Measurements from ENCODE around the gene ILF2.
"Not testable (repeated sequence)": the region's sequence is repeated elsewhere in the genome, so short reads cannot be mapped to it uniquely, and the experiment has no call there.

ILF2 gene

DNA sequence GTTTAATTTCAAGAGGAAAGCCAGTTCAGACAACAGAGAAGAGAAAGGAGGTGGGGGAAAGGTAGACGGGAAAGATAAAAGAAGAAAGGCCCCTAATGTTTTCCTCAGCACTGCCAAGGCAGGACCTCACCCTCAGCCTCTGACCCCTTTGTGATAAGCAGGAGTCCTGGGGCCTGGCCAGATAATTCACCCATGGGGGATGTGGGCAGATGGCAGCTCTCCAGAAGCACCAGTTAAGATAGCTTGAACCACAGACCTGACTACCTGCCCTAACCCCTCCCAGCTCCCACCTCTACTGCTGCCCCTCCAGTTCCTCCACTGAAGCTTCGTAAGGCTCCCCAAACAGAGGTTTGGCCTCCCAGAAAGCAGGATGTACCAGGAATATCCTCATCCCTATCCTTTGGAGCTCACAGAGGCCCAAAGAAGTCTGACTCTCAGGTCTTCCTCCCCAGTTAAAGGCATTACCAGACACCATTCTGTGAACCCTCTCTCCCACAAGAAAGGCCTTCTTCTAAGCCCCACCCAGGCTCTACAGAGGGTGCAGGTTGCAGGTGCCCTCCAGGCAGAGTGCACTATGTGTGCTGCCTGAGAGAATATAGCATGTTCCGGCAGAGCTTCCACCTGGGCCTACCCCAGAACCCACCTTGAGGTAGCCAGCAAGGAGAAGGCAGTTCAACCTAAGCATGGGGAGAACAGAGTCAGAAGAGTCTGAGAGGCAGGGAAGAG, 21.5 kb downstream of the ILF2 start:
- no peak for DNase-seq

DNA sequence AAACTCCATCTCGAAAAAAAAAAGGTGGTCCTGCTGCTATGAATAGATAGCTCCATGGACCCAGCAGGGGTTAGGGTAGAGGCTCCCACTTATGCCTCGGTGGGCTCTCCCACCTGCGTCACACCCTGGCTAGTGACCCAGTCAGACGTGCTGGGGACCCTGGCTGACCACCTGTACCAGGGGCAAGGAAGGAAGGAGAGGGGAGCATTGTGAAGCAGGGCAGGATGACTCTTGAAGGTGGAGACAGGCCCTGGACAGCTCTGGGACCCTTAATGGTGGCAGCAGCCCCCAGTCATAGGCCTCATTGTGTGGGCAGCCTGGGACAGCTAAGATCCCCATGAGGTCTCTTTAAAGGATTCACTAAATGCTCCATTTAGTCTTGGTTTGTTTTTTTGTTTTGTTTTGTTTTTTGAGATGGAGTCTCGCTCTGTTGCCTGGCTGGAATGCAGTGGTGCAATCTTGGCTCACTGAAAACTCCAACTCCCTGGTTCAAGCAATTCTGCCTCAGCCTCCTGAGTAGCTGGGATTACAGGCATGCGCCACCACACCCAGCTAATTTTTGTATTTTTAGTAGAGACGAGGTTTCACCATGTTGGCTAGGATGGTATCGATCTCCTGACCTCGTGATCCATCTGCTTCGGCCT, 22.7 kb downstream of the ILF2 start:
- no peak for DNase-seq

DNA sequence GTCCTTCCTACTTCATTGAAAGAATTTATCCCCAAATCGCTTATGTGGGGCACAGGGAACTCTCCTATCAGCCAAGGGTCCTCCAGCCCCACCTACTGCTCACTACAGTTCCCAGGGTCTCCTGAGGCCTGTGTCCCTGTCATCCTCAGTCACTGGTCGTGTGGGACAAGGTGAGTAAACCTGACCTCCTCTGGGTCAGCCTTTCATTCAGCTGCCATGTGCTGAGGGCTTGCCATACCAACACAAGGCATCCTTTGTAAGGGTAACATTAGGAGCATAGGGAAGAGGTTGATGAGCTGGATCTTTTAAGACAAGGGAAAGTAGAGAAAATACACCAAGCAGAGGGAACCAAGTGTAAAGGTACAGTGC, 23.5 kb downstream of the ILF2 start:
- DNase-seq = no peak

DNA sequence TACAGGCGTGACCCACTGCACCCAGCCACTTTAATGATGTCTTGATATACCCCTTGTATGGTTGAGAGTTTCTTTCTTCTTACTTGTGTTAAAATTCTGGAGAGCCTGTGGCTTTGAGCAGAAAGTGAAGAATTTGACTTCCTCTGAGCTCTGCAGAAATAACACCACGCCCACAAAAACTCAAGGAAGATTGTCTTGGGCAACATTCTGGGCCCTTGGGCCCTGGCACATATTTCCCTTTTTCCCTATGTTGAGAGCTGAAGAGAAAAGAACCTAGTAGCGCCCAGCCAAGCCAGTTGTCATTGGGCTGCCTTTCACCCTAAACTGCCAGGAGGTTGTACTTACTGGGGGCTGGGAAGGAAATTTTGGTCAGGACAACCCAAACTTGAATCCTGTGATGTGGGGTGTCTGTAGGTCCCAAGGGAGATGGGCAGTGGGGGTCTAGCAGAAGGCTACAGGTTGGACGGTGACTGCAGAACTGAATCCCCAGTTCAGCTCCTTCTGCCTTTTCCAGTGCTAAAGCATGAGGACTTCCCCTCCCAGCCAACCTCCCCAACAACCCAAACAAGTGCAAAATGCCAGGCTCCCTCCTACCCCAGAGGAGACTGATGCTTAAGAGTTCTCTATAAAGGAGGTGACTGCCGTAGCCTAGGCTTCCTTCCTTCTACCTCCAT, 24.0 kb downstream of the ILF2 start:
- DNase-seq = no peak

DNA sequence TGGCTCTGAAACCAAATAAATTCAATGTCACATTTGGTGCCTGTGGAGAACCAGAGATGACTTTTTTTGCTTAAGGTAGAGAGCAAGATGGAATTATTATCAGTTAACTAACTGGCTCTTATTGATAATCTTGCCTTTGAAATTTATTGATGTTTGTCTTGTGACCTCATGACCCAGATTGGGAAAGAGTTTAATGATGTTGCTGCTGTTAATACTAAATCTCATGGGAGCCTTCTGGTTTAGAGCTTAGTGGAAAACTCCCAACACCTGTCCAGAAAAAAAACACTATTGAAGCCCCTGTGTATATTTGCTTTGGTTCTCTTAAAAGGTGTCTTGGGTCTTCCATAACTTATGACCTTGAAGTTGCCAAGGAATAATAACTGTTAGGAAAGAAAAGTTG, 27.0 kb downstream of the ILF2 start:
- no peak for DNase-seq

DNA sequence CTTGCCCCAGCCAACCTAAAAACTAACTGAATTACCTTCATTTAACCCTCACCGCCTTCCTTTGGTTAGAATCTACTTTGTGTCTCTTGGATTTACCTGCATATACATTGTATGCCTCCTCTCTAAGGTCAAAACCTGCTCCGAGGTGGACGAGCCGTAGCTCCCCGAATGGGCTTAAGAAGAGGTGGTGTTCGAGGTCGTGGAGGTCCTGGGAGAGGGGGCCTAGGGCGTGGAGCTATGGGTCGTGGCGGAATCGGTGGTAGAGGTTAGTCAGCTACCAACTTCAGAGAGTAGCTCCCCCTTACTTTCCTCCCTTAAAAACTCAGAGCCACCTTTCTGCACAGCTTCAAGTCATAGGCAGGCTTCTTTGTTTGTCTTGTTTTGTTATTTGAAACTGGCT, 27.7 kb downstream of the ILF2 start:
- DNase-seq = no peak

DNA sequence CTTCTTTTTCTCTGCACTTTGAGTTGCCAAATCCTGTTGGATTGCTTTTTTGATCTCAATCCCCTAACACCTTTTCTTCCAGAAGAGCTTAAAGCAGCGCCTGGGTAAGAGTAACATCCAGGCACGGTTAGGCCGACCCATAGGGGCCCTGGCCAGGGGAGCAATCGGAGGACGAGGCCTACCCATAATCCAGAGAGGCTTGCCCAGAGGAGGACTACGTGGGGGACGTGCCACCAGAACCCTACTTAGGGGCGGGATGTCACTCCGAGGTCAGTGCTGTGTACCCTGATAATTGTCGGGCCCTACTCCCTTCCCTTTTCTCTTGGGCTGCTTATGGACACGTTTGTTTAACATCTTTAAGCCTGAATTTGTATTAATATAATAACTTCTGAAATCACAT, 28.6 kb downstream of the ILF2 start:
- no peak for DNase-seq

DNA sequence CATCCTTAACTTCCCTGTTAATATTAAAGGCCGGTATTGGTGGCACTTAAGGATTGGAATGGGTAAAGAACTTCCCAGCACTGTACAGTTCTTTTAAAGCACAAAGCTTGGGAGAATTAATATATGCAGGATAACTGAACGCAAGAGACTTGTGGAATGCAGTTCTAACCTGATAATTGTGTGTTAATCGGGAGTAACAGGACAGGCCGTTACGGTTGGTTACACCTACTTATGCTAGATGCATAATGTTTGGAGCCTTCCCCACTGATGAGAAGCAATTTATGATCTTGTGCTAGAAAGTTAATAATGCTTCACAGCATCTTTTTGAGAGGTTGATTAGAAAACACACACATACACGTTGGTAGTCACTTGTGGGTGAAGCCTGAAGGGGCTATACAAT, 29.9 kb downstream of the ILF2 start:
- no peak for DNase-seq

DNA sequence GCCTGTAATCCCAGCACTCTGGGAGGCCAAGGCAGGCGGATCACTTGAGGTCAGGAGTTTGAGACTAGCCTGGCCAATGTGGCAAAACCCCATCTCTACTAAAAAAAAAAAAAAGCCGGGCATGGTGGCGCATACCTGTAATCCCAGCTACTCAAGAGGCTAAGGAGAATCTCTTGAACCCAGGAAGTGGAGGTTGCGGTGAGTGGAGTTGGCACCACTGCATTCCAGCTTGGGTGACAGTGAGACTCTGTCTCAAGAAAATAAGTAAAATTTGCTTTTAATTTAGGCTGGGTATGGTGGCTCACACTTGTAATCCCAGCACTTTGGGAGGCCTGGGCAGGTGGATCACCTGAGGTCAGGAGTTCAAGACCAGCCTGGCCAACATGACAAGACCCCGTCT, 30.6 kb downstream of the ILF2 start:
- DNase-seq = not testable (repeated sequence)

DNA sequence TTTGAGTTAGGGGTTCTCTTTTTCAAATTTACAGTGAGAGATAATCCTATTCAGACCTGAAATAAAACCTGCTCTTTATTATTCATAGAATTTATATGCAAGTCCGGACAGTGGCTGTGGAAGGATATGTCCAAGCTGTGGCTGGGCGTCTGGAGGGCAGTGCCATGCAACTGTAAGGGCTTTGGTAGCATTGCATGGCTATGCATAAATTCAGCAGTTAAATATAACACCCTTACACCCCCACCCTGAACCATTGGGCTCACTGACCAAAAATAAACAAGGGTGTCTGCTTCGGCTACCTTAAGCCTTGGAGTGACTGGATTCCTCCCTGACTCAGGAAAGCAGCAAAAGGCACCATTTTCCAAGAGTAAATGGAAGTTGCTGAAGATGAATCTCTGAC, 31.5 kb downstream of the ILF2 start:
- DNase-seq = no peak

DNA sequence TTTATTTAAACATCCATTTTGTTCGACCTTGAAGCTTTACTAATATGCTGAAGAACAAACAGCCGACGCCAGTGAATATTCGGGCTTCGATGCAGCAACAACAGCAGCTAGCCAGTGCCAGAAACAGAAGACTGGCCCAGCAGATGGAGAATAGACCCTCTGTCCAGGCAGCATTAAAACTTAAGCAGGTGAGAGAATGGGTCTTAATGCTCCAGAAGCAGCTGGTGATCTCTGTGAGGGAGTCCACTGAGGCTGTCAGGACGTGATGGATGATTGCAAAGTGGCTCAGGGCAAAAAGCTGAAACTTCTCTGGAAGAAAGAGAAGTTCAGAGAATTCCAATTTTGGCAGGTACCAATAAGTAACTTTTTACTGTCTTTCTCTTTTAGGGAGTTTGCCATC, 32.5 kb downstream of the ILF2 start:
- no peak for DNase-seq

DNA sequence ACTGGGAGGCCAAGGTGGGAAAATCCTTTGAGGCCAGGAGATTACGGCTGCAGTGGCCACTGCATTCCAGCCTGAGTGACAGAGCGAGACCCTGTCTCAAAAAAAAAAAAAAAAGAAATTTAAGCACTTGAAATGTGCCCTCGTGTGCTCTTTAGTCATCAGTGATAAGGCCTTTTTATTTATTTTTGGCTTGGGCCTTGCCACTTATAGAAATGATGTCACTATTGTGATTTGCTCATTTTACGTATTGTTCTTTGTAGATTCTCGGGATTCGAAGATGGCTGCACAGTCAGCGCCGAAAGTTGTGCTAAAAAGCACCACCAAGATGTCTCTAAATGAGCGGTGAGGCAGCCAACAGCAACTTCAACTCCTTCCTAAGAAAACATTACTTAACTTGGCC, 34.5 kb downstream of the ILF2 start:
- no peak for DNase-seq

DNA sequence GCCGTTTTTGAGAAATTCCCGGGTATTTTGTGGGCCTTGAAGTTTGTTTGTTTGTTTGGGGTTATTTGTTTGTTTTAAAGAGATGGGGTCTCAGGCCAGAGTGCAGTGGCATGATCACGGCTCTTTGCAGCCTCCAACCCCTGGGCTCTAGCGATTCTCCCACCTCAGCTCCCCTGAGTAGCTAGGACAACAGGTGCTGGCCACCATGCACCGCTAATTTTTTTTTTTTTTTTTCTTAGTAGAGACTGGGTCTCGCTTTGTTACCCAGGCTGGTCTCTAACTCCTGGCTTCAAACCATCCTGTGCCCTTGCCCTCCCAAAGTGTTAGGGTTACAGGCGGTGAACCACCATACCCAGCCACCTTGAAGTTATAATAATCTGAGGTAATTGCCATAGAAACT, 34.9 kb downstream of the ILF2 start:
- no peak for DNase-seq

DNA sequence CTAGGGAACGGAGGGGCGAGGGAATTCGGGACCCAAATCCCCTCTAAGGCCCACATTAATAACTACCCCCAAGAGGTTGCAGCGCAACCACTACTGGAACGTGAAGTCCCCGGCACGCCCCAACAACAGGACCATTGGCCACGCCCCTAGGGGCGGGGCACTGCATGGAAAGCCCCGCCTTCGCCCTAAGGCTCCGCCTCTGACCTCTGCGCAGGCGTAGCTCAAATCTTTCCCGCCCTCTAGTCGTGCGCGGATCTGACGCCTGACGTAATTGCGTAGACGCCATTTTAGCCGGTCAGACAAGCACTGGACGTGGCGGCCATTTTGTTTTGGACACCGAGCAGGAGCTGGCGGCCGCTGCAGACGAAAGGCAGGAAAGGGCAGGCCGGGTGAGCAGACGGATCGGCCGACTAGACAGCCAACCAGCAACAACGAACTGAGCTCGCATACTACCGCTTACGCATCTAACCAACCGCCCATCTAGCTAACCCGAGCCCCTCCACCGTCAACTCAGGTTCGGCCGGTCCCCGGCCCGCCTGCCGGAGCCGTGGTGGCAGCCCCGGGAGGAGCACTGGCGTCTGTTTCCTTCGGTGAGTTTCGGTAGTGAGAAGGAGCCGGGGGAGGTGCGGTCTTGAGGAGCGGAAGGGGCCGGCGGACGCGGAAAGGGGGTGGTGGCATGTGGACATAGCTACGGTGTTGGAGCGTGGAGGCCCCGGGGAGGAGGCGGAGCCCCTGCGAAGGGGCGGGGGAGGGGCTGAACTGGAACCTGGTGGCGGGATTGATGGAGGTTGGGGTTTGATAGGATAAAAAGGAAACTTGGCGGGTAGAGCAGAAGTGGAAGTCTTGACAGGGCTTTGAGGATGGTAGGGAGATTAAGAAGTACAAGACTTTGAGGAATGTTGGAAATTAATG, 36.8 kb downstream of the ILF2 start, which contains the start of gene CHTOP:
TSS of gene CHTOP (plus strand) at position 313 of the 912 bp plus-strand sequence. CDS start 2,523 bp downstream, outside the sequence.
- DNase-seq = peak; percentile 68 to 98 (median 96)

DNA sequence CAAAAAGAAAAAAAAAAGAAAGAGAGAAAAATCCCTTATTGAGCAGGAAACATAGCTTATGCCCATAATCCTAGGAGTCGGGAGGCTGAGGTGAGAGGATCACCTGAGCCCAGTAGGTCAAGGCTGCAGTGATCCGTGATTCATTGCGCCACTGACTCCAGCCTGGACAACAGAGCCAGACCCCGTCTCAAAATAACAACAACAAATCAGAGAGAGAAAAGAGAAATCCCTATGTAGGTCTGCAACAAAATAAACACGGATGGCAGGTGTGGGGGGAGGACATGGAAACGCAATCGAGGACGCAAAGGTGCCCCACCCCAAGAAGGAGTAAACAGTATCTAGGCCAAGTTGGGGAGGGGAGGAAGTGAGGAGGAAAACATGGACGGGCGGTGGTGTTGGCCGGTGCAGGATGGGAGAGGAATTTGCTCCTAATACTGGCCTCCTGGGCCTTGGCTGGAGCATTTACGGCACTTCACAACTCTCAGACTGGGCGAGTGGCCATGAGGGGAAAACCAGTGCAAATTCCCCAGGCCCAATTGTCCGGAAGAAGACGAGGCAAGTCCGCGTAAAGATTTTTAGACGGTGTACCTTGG, 37.5 kb downstream of the ILF2 start:
- no peak for DNase-seq

DNA sequence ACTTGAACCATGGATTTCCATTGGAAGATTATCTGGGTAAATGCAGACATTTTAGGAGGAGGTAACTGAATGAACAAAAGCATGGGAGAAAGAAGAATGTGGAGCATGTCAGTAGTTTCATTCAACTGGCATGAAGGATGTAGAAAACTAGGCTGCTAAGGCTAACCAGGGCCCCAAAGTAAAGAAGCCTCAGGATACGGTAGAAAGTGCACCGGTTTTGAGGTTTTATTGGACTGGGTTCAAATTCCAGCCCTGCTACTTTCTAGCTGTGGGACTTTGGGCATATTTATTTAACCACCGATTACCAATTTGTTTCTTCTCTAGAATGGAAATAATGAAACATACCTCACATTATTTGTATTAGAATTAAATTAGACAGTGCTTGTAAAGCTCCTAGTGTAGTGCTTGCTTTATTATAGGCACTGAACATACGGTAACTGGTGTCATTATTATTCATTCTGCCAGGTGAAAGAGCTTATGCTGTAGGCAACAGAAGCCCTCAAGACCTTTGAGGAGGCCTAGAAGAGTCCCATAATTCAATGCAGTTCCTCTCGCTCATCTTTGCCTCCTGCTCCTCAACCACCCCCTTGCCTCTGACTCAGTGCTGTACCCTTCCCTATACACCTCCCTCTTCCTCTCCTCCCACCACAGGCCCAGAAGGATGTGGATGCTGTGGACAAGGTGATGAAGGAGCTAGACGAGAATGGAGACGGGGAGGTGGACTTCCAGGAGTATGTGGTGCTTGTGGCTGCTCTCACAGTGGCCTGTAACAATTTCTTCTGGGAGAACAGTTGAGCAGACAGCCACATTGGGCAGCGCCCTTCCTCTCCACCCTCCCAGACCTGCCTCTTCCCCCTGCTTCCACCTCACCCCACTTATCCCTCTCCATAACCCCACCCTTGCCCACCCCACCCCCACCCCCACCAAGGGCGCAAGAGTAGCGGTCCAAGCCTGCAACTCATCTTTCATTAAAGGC, 39.5 kb downstream of the ILF2 start:
- DNase-seq = no peak

DNA sequence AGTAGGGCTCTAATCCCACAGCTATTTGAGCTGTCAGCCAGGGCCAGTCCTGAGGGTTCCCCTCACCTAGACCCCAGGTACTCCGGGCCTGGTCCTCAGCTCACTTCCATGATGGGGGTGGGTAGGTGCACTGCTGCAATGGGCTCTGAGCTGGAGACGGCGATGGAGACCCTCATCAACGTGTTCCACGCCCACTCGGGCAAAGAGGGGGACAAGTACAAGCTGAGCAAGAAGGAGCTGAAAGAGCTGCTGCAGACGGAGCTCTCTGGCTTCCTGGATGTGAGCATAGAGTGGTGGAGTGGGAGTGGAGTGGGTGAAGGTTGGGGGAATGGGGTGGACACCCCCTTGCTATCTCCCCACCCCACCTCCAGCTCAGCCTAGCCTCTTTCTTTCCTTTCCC, 40.4 kb downstream of the ILF2 start:
- peak in 1 of 14 donors; percentile 47 for DNase-seq

DNA sequence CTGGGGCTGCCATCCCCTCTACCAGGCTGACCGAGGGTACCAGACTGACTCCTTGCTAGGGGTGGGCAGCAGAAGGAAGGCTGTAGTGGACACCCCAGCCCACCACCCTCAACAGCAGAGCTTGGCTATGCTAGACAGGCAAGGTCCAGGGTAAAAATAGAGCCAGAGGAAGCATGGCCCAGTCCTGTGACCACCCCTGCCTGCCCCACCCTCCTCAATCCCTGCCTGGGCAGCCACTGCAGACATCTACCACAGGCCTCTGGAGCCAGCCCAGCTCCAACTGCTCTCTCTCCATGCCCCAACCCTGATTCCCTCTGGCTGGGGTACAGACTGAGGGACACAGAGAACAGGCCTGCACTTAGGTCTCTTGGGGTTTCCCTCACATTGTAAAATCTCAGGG, 40.8 kb downstream of the ILF2 start:
- peak in 10 of 14 donors; percentile 18 to 60 (median 38) for DNase-seq

DNA sequence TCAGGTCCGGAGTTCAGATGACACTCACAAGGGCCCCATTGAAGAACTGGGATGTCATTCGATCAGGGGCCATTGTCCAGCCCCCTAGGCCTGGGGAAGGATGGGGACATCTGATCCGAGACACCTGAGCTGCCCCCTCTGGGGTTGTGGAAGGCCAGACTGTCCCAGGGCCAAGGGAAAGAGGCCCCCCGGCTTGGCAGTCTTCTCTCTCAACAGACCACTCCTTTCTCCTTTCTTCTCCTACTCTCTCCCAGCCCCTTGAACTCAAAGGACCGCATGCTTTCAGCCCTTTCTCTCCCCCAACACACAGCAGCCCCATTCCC, 41.5 kb downstream of the ILF2 start:
- peak in 1 of 14 donors; percentile 60 for DNase-seq

DNA sequence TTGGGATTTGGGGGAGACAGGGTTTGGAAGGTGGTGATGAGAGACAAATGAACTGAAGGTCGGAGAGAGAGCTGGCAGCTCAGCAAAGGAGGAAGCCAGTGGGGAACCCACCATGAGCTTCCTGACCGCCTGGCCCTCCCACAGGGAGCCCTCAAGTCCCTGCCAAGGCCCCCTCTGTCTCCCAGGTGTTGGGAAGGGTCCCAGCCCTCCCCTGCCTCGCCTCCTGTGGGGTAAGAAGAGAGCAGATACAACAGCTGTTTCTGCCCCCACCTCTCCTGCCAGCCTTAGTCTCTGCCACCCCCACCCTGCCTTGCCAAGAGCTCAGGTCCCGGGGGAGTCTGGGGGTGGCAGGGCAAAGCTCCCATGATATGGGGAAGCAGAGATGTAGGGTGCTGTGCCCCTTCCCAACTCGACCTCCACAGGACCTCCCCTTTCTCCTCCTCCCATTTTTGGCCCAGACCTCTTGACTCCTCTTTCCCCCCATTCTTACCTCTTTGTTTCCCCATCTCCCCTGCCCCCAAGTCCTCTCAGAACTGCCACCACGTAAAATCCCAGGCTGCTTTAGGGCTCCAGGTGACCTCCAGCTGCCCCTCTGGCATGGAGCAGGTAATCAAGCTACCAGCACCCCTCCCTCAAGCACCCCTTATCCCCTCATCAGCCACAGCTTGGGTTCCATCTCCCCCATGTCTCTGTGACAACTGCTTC, 42.0 kb downstream of the ILF2 start:
- DNase-seq = peak in 2 of 14 donors; percentile 56 to 57
